NCI-H82 treated with DMSO at 0.1 percent for 48 hours (cell line): ENCODE measurements around the gene MYO9A.
"Not testable (repeated sequence)": the region's sequence is repeated elsewhere in the genome, so short reads cannot be mapped to it uniquely, and the experiment has no call there.

Source experiments
- DNase-seq: peaks from one replicate; lab custom pipeline; 2025; ENCODE audit not compliant: unreplicated experiment; lab: John Stamatoyannopoulos, UW

Gene MYO9A

DNA sequence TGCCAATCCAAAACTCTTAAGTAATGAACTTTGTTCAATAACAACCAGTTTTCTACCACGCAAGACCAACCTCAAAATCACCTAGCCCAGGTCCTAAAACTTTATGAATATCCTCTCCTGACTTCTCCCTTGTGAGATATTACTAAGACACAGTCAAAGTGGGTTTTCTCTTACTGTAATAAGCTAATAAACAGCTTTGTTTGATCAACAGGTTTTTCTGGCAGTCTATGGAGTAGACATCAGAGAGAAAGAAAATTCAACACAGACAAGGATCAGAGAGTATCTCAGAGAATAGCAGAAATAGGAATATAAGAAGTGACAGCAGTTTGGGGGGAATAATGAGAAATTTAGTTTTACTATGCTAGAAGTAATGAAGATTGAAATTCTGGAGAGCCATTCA, 228.0 kb downstream of the MYO9A start:
- DNase-seq = no peak

DNA sequence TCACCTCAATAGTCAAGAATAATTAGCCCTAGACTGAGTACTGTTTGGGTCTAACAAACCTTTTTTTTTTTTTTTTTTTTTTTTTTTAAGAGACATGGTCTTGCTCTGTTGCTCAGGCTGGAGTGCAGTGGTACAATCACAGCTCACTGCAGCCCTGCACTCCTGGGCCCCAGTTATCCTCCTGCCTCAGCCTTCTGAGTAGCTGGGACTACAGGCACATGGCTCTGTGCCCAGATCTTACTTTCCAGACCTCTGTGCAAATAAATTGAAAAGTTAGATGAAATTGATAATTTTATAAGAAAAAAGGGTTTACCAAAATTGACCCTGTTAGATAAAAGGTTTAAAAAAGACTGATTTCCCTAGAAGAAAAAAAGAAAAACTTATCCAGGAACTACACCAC, 228.6 kb downstream of the MYO9A start:
- DNase-seq = no peak

DNA sequence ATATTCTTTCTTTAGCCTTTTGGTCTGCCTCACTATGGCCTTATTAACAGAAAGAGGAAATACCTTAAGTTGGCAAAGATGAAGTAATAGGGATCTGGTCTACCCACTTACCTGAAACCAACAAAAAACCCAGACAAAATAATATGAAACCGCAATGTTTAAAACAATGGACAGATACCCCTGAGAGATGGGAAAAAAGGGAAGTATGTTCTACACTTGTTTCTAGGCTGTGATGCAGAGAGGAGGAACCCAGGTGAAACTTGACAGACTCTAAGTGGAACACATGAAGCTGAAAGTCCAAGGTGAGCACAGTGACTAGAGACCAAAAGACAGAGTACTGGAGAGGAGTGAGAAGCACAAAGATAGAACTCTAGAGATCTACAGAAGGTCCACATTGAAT, 229.2 kb downstream of the MYO9A start:
- DNase-seq = no peak

DNA sequence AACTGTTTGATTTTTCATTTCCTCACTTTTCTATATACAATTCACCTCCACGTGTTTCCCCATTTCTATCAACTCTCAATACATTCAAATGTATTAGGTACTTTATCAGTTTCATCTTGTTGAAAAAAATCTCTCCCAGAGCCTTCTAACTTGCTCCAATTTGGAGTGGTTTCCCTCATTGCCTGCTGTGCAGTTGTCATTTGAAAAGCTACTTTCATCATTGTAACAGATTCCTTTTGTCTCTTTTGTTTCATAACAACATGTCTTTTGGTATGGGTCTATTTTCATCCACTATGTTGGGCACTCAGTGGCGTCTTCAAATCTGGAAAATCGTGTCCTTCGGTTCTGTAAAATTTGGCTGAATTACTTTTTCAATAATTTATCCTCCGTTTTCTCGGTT, 232.6 kb downstream of the MYO9A start:
- DNase-seq = no peak

DNA sequence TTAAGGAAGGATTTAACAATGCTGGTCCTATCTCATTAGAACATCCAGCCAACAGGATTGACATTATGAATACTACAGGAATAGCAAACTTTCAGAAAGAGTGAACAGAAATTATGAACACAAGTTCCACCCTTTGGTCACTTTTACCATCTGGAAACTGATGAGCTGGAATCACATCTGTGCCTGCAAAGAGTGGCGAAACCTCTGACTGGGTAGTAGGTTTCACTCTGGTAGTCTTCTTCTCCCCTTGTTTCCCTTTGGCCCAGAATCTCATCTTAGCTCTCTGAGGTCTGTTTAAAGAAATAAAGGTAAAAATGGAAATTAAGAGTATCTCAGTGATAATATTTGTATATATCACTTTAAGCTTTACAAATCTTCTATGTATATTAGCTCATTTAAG, 234.5 kb downstream of the MYO9A start:
- no peak for DNase-seq

DNA sequence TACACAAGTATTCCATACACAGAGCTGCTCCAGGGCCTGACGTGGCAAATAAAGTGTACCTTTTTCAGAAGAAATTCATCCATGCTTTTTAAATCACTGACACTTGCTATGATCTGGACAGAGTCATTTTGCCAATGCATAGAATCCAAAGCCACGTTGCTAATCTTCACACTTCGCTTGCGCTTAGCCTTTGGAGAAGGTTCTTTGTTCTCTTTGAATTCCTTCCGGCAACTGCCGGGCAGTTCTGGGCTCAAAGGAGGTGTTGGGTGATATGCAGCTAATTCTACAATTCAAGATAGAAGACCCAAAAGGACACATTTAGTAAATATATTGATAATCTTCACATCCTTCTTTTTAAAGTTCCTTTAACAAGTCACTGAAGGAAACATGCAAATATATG, 237.7 kb downstream of the MYO9A start:
- DNase-seq = no peak

DNA sequence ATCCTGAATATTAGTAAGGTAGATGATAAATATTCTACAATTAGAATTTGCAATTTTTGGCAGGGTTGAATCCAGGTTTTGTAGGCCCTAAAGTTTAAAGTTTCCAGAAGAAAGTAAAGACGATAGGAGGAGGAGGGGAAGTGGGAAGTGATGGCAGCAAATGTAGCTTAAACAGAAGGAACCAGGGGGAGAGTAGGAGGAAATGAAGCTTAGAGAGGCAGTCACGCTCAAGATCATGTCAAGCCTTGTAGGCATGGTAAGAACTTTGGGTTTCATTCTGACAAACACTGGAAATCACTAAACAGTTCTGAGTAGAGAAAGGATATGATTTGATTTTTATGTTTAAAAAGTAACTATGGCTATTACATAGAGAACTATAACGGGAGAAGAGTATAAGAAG, 243.7 kb downstream of the MYO9A start:
- no peak for DNase-seq

DNA sequence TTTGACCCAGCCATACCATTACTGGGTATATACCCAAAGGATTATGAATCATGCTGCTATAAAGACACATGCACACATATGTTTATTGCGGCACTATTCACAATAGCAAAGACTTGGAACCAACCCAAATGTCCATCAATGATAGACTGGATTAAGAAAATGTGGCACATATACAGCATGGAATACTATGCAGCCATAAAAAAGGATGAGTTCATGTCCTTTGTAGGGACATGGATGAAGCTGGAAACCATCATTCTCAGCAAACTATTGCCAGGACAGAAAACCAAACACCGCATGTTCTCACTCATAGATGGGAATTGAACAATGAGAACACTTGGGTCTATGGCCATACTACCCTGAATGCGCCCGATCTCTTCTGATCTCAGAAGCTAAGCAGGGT, 259.7 kb downstream of the MYO9A start:
- DNase-seq = not testable (repeated sequence)

DNA sequence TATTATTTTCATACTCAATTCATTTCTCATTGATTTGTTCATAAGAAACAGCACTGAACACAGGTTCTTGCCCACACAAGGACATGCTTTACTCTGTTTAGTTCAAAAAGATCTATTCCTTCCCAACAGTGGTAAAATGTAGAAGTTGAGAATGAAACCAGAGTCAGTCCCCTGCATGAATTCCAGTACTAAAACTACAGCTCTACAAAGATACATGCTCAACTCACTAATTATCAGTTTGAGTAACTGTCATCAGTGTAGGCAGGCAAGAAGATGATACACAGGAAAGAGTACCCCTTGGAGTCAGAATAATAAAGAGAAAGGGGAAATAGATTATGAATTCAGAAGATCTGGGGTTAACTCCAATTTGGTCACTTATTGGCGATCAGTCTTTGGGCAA, 264.4 kb downstream of the MYO9A start:
- no peak for DNase-seq

DNA sequence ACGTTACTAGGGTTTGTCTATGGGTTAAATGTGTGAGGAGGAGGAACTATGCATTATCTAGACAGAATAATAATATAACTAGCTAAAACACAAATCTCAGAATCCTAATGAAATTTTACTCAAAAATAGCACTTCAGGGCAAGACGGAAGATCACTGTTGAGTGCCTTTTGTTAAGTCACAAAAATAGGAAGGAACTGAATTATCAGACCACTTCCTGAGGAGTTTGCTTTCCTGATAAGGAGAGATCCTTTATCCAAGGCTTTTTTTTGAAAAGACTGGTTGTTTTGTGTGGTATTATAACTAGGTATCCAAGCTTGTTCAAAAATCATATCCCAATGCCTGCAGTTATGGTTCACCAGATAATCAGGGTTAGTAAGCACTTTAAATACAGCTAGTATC, 273.0 kb downstream of the MYO9A start:
- DNase-seq = no peak

DNA sequence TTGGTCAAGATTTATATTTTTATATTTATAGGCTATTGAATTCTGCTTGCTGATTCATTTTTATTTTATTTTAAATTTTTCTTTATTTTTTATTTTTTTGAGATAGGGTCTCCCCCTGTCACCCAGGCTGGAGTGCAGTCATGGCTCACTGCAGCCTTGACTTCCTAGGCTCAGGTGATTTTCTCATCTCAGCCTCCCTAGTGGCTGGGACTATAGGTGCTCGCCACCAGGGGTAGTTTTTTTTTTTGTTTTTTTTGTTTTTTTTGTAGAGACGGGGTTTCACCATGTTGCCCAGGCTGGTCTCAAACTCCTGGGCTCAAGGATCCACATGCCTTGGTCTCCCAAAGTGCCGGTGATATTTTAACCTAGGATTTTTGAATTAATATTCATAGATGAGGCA, 276.4 kb downstream of the MYO9A start:
- no peak for DNase-seq

DNA sequence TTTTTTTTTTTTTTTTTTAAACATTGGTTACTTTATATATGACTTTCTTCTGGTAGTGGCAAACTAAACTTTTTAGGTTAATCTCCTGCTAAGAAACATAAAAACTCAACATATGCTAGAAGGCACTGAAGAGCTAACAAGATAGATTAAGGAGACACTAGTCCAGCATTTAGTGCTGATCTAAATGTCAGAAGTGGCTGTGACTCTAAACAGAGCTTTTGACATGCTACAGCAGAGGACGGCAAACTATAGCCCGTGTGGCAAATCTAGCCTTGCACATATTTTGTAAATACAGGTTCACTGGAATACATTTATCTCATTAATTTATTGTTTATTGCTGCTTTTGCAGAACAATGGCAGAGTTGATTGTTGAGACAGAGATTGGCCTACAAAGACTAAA, 287.0 kb downstream of the MYO9A start:
- no peak for DNase-seq

DNA sequence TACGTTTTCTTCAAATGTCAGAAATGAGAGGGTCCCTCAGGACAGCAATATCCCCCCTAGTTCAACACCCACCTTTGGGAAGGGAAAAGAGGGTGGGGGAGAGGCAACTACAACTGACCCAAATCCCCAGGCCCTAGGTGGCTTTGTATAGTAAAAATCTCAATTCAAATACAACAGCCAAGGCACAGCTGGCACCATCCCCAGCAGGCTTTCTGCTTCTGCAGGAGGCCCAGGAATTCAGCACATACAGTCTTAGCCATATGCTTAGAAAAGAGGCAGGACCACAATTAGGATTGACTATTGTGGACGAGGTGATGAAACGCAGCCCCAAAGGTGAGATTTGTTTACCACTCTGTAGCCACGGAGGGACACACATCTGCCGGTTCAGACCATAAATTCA, 291.8 kb downstream of the MYO9A start:
- DNase-seq = no peak

DNA sequence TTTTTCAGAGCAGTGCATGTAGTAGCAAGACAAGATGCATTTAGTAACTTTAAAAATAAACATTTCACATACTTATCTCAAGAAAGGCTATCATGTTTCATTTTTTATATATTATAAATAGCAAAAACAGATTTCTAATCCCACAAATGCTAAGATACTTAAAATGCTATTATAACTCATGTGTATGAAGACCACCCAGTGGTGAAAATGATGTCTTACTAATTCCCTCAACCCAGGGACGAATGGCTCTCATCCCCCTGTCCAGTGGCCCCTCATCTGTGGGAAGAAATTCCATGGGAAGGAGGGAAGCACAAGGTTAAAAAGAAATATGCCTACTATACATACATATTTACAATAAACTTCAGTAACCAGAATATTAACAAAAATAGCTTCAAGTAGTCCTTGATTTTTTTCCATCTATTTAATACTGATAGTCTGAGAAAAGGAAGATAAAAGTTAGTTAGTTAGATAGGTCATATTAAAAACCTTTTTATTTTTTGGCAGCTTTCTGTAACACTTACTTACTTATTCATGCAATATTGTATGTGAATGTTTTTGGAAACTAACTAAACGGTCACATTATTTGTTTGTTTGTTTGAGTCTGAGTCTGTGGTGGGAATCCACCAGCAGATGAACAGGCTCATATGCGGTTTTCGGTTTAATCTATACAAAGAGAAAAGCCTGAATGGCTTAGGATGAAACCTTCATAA, 292.8 kb downstream of the MYO9A start:
- DNase-seq = no peak

DNA sequence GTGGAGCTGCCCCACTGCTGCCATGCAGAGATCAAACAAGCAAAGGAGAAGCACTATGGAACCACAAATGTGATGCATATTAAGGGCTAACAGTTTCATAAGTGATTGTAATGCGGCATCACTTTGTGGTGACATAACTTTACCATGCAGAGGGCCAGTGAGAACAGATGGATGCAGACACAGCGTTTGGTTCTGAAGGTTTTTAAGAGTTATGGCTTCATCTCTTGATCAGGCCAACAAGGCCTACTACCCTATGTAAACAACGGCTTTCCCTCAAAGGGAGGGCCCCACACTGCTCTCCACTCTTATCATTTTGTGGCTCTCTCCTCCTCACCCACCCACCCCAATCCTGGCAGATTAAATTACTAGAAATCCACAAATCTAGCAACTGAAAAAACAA, 294.1 kb downstream of the MYO9A start:
- no peak for DNase-seq

DNA sequence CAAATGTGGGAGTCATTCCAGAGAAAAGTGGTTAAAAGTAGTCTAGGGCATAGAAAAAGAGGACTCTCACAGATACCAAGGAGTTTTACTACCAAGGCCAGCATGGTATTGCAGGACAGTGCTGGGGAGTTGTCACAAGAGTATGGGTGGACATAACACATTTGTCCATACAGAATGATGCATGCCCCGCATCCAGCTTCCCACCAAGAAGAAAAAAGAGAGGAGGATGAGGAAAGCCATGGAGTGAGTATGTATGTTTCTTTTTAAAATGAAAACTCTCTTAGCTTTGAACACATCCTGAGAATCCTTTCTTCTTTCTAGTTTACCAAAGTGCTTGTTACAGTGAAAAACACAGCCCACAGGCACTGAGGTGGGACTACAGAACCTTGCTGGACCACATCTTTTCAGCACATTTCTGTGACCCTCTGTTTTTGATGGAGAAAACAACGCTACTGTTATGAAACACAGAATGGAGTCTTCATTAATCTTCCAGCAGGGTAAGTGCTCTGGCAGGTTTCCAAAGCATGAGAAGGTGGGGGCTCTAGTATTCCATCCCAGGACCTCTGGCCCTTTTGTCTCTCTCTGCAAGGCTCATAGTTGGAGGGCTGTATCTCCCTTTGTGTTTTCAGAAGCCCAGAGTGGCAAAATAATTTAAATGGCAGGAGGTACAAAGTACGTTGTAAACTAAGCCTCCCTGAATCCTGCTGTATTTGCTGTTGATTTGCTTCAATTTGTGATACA, 294.9 kb downstream of the MYO9A start:
- DNase-seq = no peak

DNA sequence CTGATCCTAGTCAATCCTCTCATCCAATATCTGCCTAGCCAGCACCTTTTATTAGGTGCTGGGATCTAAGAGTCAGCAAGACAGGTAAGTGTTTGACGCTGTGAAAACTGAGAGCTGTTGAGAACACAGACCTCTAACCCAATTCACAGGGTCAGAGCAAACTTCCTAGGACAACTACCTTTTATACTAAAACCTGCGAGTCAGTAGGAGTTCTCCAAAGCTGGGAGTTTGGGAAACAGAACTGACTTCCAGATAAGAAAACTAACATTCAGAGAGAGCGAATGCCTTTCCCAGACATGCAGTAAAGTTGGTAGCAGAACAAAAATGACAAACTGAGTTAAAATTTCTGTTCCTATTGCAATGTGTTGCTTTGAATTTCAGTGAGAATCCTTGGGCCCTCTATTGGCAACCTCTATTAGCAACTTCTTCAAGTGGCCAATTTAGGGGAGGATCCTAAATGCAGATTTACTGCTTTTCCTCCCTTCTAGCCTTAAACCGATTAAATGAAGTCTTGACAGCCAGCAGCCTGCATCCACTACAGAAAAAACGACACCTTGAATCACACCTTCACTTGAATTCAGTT, 296.3 kb downstream of the MYO9A start:
- DNase-seq = no peak

DNA sequence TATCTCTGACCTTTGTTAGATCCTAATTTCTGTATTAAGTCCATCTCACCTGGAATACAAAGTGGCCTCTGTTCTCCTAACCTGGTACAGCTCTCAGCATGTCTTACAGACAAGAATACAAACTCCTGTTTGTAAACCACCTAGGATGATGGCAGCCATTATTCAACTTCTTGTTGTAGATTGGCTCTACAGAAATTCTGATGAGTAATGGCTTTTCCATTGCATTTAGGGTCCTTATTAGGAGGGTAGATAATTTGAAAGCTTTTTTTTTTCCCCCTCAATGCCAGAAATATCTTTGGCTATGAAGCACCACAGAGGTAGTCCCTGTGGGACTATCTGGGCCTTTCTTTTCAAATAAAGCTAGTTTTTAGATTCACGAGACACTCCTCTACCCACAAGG, 297.8 kb downstream of the MYO9A start:
- DNase-seq = no peak

DNA sequence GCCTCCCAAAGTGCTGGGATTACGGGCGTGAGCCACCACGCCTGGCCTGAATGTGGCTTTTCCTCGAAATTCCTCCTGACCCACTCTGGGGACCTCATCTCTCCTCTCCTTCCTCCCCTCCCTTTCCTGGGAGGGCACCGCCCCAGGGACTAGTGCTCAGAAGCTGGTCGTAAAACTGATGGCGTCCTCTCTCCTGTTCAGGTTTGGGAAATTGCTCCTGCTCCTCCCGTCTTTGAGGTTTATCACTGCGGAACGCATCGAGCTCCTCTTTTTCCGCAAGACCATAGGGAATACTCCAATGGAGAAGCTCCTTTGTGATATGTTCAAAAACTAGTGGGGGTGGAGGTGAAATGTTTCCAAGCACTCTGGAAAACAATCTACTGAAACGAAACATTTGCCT, 300.6 kb downstream of the MYO9A start:
- no peak for DNase-seq

DNA sequence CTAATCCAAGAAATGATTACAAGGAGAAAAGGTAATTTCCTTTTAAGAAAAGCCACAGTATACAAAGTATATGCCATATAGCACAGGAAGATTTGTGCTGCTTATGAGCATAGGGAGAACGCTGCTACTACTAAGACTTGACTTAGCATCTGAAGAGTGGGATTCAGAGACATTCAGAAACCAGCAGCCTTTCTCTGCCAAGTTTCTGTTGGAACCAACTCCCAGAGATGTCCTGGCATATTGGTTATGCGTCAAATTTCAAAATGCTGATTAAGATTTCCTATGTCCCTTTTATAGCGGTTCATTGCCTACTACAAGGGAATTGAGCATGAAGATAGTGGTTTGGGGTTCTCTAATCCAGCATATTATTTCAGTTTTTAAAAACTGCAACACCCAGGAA, 302.6 kb downstream of the MYO9A start:
- no peak for DNase-seq

DNA sequence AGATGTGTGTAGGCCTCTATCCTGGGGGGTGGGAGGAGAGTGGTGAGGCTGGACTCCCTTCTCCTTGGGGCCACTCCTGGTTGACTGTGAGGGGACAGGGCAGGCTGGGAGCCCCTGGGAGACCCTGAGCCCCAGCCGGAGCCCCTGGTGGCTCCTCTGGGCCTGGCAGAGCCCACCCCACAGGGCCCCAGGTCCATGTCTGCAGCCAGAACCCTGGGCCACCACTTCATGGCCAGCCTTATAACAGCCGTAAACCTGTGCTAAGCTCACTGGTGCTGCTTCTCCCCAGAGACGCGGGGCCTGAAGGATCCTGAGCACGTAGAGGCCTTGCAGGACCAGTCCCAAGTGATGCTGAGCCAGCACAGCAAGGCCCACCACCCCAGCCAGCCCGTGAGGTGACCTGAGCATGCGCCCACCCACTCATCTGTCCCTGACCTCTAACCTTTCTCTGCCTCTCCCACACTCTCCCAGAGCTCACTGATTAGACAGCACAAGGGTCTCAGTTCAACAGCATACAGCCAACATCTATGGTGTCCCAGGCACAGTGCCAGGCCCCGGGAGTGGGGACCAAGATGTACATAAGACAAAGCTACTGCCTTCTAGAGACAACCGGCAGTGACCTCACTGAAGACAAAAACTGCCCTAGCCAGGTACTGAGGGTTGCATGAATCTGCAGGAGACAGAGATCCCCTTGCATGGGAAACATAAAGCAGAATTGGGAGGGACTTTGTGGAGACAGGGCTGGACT, 304.1 kb downstream of the MYO9A start:
- no peak for DNase-seq
